B cell (primary cell): Measurements from ENCODE around the gene RNF157.

Experiments
- CTCF ChIP-seq: fragments of 200-600 bp; IDR thresholded peaks from one replicate; pipeline ENCODE4 v1.8.0; 2022; ENCODE audit warnings: antibody characterized with exemption, mild to moderate bottlenecking
- EZH2 ChIP-seq: IDR thresholded peaks from 2 replicates; pipeline ENCODE4 v1.6.1; 2012; ENCODE audit warnings: borderline replicate concordance, low read depth, mild to moderate bottlenecking, moderate library complexity, low read length; ENCODE audit not compliant: insufficient read depth, poor library complexity, severe bottlenecking

- TF ChIP-seq CTCF (no peak), EZH2 (no peak)
Observed at GRCh38 chr17:76255801-76256429, 15.6 kb upstream of the RNF157 start.
